Activated CD4-positive, alpha-beta T cell treated with anti-CD3 and anti-CD28 coated beads for 36 hours (primary cell): ENCODE measurements around the gene GCH1. TPM values are rescaled to one million over a fixed set of nuclear protein-coding genes. Genes with fewer than 3 reads are reported as not detected.

Experiments used
- ATAC-seq: fragments of 200-7000 bp; cut with Tn5 transposase; one replicate; pipeline ENCODE4 v1.10.0; 2021; ENCODE audit warnings: mild to moderate bottlenecking, moderate library complexity
- CTCF ChIA-PET: fragments of 350-600 bp; sonication (Branson Sonifier 250); formaldehyde crosslinking; loops from one replicate; lab custom pipeline; 2021; ENCODE audit warnings: antibody characterized with exemption; lab: Charles Lee
- POLR2A ChIA-PET: fragments of 350-600 bp; sonication (Branson Sonifier 250); formaldehyde crosslinking; loops from one replicate; lab custom pipeline; 2021; ENCODE audit warnings: antibody characterized with exemption, inconsistent platforms; lab: Charles Lee
- DNase-seq: peaks from one replicate; pipeline ENCODE4 v3.0.0-alpha.2; 2020
- H3K27ac Mint-ChIP-seq: one replicate; pipeline ENCODE4 v1.8.0; 2021; ENCODE audit warnings: mixed read lengths
- H3K27me3 Mint-ChIP-seq: one replicate; pipeline ENCODE4 v1.8.0; 2021; ENCODE audit warnings: mixed read lengths
- H3K36me3 Mint-ChIP-seq: one replicate; pipeline ENCODE4 v1.8.0; 2021; ENCODE audit warnings: low read depth, mixed read lengths
- H3K4me1 Mint-ChIP-seq: one replicate; pipeline ENCODE4 v1.8.0; 2021; ENCODE audit warnings: mixed read lengths
- H3K4me3 Mint-ChIP-seq: one replicate; pipeline ENCODE4 v1.8.0; 2021; ENCODE audit warnings: mild to moderate bottlenecking, moderate library complexity, mixed read lengths
- H3K9me3 Mint-ChIP-seq: one replicate; pipeline ENCODE4 v1.8.0; 2021; ENCODE audit warnings: low read depth, mixed read lengths
- intact Hi-C, 2 experiments: fragments of 100-400 bp; cut with DNase I in 1 of 2; cut with micrococcal nuclease in 1 of 2; formaldehyde crosslinking; loops; one replicate each; pipeline versions ENCODE4 v1.14.2 to v1.15.1; 2022 to 2024; cut with DNase I, micrococcal nuclease
- total RNA-seq, 2 experiments: library from RNA; stranded (reverse); gene quantifications; one replicate each; pipeline ENCODE4 v1.2.3, GENCODE V29; 2021

The GCH1 gene
- total RNA-seq, 2 experiments from 2014 or later: 28.1 to 36.4 TPM

DNA sequence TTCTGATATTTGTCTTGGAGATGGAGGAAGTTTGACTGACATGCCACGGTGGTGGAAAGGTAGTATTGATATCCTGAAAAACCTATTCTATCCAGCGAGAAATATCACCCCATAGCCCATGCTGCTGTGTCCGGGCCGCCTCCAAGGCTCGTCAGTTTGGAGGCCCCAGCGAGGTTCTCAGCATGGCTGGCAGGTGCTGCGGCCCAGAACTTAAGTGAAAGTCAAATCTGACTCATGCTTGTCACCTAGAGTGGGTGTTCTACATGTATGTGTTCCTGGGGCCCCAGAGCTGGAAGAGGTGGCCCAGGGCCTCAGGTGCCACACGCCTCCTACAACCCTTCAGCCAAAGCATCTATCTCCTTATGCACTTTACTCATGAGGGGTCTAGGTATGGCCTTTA, 92.9 kb downstream of the GCH1 start:
- H3K4me1 Mint-ChIP-seq: peaks cover 11% of the 10 kb centered on the region
- DNase-seq (peak; percentile 53), ATAC-seq (peak; percentile 56)
- H3K27ac Mint-ChIP-seq: no peak overlapping the region
- H3K9me3 Mint-ChIP-seq: no peaks in the 10 kb centered on the region
- intact Hi-C loops: no loop called here
- H3K36me3 Mint-ChIP-seq: no peaks in the 10 kb centered on the region
- ChIA-PET POLR2A (no interaction called here), CTCF (interaction anchor here (0.9 to 2.0 kb wide), 2 partner anchors 11 to 245 kb away, joined by 6 to 11 read pairs; no protein-coding TSS in a partner anchor)
- no peak overlapping the region for H3K4me3 Mint-ChIP-seq
- peaks cover 10% of the 10 kb centered on the region for H3K27me3 Mint-ChIP-seq

DNA sequence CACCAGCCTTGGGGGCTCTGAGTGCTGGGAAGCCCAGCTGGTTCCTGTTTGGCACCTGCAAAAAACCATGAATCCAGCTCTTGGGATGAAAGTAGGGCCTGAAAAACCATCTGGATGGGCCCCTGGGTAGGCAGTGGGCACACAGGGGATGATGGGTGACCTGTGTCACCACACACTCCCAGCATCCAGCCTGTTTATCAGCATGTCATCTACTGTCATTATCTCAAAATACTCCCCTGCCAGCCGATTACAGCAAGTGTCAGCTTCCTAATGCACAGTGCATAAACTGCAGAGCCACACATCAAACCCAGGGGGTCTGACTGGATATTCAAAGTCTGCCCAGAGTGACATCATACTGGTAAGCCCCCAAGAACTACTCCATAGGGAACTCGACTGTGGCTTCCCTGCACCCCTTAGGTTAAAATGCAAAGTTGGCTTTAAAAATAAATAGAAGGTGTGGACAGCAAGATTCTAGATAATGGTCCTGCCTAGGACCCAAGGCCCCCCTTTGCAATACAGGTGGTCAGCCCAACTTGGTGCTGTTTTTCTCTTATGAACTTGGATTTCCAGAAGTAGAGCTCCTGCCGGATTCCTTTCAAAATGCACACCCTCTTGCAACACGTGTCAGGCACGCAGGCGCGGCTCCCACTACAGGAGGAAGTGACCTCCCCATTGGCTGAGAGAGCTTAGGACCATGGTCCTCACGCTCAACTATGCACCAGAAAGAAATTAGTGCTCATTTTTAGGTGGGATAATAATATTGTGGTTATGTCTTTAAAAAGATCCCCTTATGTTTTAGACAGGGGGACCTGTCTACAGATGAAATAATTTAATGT, 94.1 kb downstream of the GCH1 start:
- no peak for ATAC-seq
- H3K4me1 Mint-ChIP-seq: peaks cover 11% of the 10 kb centered on the region
- intact Hi-C loops: no loop called here
- no peak overlapping the region for H3K4me3 Mint-ChIP-seq
- CTCF ChIA-PET: interaction anchor here (0.6 to 6.6 kb wide), 8 partner anchors 35 to 255 kb away, joined by 3 to 42 read pairs (median 4); no protein-coding TSS in a partner anchor
- peaks cover 15% of the 10 kb centered on the region for H3K27me3 Mint-ChIP-seq
- H3K27ac Mint-ChIP-seq: no peak overlapping the region
- POLR2A ChIA-PET: no interaction called here
- no peaks in the 10 kb centered on the region for H3K36me3 Mint-ChIP-seq
- H3K9me3 Mint-ChIP-seq: no peaks in the 10 kb centered on the region
- no peak for DNase-seq

DNA sequence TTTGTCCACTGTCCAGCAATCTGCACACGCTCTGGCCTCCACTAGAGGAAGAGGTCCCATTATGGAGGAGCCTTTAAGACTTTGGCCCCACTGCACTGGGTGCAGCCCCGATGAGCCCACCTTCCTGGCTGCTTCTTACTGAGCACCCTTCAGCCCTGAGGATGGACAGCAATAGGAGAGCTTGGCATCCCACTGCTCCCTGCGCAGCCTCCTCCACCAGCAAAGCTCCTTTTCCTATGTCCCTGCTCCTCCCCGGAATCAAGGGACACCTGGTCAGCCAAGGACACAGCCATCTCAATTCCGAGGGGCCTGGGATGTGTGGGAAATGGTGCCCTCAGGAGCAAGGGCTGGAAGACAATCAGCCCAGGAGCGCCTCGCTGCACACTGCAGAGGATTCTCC, 94.7 kb downstream of the GCH1 start:
- POLR2A ChIA-PET: interaction anchor here (0.6 kb wide), 1 partner anchor 30 kb away, joined by 7 read pairs; no protein-coding TSS in a partner anchor
- no peak for ATAC-seq
- CTCF ChIA-PET: interaction anchor here (0.5 to 6.6 kb wide), 10 partner anchors 15 to 320 kb away, joined by 3 to 42 read pairs (median 4); no protein-coding TSS in a partner anchor

DNA sequence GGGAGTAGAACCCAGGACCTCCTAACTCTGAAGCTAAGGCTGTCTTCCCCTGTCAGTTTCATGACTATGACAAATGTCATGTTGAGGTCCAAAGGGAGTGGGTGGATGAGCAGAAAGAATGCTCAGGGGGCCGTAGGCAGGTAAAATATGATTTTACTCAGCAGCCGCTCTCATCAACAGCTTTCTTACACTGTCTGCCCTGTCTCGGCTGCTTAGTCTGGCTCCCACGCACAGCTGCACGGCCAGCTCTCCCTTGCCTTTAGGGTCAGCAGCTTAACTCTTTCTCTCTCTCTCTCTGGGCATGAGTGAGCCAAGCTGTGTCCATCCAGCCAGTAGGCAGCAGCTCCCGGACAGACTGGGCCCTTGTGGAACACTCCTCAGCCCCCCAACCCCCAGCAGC, 95.2 kb downstream of the GCH1 start:
- CTCF ChIA-PET: interaction anchor here (0.5 to 6.6 kb wide), 8 partner anchors 15 to 320 kb away, joined by 3 to 42 read pairs (median 4); no protein-coding TSS in a partner anchor
- H3K27me3 Mint-ChIP-seq: peaks cover 15% of the 10 kb centered on the region
- no peak for ATAC-seq

More for the DNA sequence above, 94.7 kb downstream of the GCH1 start:
- Mint-ChIP-seq H3K27me3 (peaks cover 15% of the 10 kb centered on the region), H3K4me3 (no peak overlapping the region), H3K36me3 (no peaks in the 10 kb centered on the region), H3K9me3 (no peaks in the 10 kb centered on the region), H3K27ac (no peak overlapping the region), H3K4me1 (peaks cover 11% of the 10 kb centered on the region)
- DNase-seq: no peak
- intact Hi-C loops: no loop called here

DNA sequence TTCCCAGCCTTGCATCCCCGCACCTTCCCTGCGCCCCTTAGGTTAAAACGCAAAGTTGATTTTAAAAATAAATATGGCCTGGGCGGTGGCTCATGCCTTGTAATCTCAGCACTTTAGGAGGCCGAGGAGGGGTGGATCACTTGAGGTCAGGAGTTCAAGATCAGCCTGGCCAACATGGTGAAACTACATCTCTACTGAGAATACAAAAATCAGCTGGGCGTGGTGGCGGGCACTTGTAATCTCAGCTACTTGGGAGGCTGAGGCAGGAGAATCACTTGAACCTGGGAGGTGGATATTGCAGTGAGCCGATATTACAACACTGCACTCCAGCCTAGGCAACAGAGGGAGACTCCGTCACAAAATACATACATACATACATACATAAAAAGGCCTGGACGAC, 96.0 kb downstream of the GCH1 start:
- Mint-ChIP-seq H3K4me1 (peaks cover 11% of the 10 kb centered on the region), H3K4me3 (no peak overlapping the region), H3K27ac (no peak overlapping the region), H3K27me3 (peaks cover 16% of the 10 kb centered on the region), H3K9me3 (no peaks in the 10 kb centered on the region), H3K36me3 (no peaks in the 10 kb centered on the region)
- POLR2A ChIA-PET: no interaction called here
- intact Hi-C loops: loop anchor here in 1 of 2 experiments (1.0 kb wide), 1 partner anchor 242 kb away; no protein-coding TSS in a partner anchor
- no peak for DNase-seq
- CTCF ChIA-PET: interaction anchor here (0.5 to 6.6 kb wide), 22 partner anchors 9 to 242 kb away, joined by 3 to 42 read pairs (median 3); no protein-coding TSS in a partner anchor
- ATAC-seq: no peak

More for the DNA sequence above, 95.2 kb downstream of the GCH1 start:
- Mint-ChIP-seq H3K9me3 (no peaks in the 10 kb centered on the region), H3K4me3 (no peak overlapping the region), H3K4me1 (peaks cover 11% of the 10 kb centered on the region), H3K27ac (no peak overlapping the region), H3K36me3 (no peaks in the 10 kb centered on the region)
- POLR2A ChIA-PET: interaction anchor here (0.6 kb wide), 1 partner anchor 31 kb away, joined by 7 read pairs; no protein-coding TSS in a partner anchor
- no peak for DNase-seq
- intact Hi-C loops: no loop called here

DNA sequence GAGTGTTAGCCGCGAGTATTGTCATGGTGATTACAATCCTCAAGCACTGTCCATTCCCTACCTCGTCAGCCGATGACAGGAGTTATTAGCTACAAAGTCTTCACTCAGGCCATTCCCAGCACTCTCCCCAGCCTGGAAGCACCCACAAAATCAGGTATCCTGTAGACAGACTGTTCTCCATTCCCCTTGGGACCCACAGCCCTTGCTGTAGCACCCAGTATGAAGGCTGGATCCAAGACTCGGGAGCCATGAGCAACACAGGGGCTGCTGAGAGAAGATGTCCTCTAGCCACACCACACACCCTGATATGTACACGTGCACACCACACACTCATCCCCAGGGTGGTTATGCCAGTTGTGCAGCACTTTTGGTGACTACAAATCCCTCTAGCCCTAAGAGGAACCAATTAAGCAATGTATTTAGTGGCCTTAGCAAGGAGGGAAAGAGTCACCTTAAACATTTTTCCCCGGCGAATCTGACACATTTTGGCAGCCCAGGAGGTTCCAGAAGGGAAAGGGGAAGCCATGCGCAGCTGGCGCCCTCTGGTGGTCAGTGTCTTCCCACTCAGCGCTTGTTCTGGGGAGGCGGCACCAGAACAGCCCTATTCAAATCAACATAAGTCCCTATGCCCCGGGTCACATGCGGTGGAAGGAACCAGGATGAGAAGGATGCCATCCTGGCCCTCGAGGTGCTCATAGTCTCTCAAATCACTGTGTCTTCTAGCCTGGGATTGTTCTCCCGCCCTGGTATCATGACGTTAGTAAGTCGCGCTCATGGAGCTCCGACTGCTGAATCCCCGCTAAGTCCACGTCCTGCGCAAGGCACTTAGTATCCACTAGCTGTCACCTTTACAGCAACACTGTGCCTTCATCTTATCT, 96.9 kb downstream of the GCH1 start:
- POLR2A ChIA-PET: no interaction called here

GRCh38 chr14:54805070-54805444, 97.6 kb downstream of the GCH1 start:
- no peak overlapping the region for H3K4me3 Mint-ChIP-seq
- no peak overlapping the region for H3K27ac Mint-ChIP-seq
- intact Hi-C loops: loop anchor here (1.0 to 2.0 kb wide), 3 partner anchors 28 to 241 kb away; no protein-coding TSS in a partner anchor
- no peaks in the 10 kb centered on the region for H3K9me3 Mint-ChIP-seq
- CTCF ChIA-PET: interaction anchor here (0.6 to 6.6 kb wide), 12 partner anchors 9 to 414 kb away, joined by 3 to 42 read pairs (median 6); no protein-coding TSS in a partner anchor
- DNase-seq: no peak
- H3K27me3 Mint-ChIP-seq: peaks cover 18% of the 10 kb centered on the region
- no peak for ATAC-seq
- H3K36me3 Mint-ChIP-seq: no peaks in the 10 kb centered on the region
- POLR2A ChIA-PET: no interaction called here
- H3K4me1 Mint-ChIP-seq: peaks cover 11% of the 10 kb centered on the region

More for the DNA sequence above, 96.9 kb downstream of the GCH1 start:
- peak; percentile 87 for ATAC-seq
- Mint-ChIP-seq H3K4me1 (peaks cover 11% of the 10 kb centered on the region), H3K27ac (no peak overlapping the region), H3K36me3 (no peaks in the 10 kb centered on the region), H3K4me3 (no peak overlapping the region), H3K9me3 (no peaks in the 10 kb centered on the region), H3K27me3 (peaks cover 18% of the 10 kb centered on the region)
- CTCF ChIA-PET: interaction anchor here (0.5 to 6.6 kb wide), 24 partner anchors 8 to 414 kb away, joined by 3 to 42 read pairs (median 3); no protein-coding TSS in a partner anchor
- intact Hi-C loops: loop anchor here (1.0 to 2.0 kb wide), 3 partner anchors 29 to 241 kb away; no protein-coding TSS in a partner anchor
- peak; percentile 91 for DNase-seq

DNA sequence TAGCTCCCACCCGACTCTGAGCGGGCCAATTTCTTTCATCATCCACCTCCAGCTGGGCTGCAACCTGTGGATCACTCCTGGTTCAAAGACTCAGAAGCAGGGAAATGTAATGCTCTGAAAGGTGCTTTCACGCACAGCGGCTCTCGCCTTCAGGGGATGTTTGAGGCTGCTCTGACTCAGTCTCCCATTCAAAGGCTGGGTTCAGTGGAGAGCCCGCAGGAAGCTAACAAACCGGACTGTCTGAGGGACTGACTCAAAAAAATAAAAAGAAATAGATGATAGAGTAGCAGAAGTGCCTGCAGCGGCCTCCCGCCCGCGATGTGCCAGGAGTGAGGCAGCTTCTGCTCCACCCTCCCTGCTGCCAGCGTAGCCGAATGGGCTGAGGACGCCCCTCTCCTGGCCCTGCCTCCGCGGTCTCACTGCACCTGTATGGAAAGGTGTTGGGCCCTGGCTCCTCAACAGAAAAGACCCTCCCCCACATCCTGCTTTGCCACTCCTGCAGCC, 98.0 kb downstream of the GCH1 start:
- DNase-seq (no peak), ATAC-seq (no peak)
- Mint-ChIP-seq H3K4me3 (no peak overlapping the region), H3K27me3 (peaks cover 20% of the 10 kb centered on the region), H3K9me3 (no peaks in the 10 kb centered on the region), H3K27ac (no peak overlapping the region), H3K36me3 (no peaks in the 10 kb centered on the region), H3K4me1 (peaks cover 6% of the 10 kb centered on the region)
- ChIA-PET POLR2A (no interaction called here), CTCF (interaction anchor here (0.6 to 6.6 kb wide), 11 partner anchors 8 to 240 kb away, joined by 3 to 42 read pairs (median 8); no protein-coding TSS in a partner anchor)
- intact Hi-C loops: loop anchor here (1.0 to 2.0 kb wide), 3 partner anchors 28 to 240 kb away; no protein-coding TSS in a partner anchor

DNA sequence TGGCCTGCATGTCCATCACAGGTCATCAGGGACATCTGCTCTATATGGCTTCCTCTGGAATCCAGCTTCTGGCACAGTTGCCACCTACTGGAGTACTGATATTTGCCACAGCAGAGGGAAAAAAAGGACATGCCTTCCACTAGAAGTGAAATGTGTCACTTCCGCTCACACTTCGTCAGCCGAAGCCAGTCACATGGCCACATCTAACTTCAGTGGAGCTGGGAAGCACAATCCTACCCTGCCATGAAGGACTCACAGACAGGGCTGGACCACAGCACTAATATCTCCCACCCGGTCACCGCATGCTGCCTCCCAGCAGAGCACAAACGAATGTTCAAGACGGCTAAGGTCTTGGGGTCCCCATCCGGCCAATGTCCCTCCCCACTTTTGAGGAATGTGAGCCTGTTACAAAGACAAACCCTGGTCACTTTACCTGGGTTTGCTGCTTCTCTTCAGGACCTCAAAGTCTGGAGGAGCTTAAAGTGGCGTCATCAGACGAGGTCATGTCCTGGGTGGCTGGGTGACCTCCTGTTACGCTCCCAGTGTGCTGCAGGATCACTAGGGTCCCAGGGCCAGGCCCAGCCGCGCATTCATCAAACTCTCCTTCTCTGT, 98.6 kb downstream of the GCH1 start:
- intact Hi-C loops: loop anchor here in 1 of 2 experiments (2.0 kb wide), 1 partner anchor 27 kb away; no protein-coding TSS in a partner anchor
- no peaks in the 10 kb centered on the region for H3K36me3 Mint-ChIP-seq
- H3K9me3 Mint-ChIP-seq: no peaks in the 10 kb centered on the region
- ATAC-seq (no peak), DNase-seq (no peak)
- POLR2A ChIA-PET: no interaction called here
- CTCF ChIA-PET: interaction anchor here (0.6 to 6.6 kb wide), 10 partner anchors 11 to 240 kb away, joined by 3 to 42 read pairs (median 4); no protein-coding TSS in a partner anchor
- no peak overlapping the region for H3K4me3 Mint-ChIP-seq
- H3K27ac Mint-ChIP-seq: no peak overlapping the region
- peaks cover 5% of the 10 kb centered on the region for H3K4me1 Mint-ChIP-seq
- H3K27me3 Mint-ChIP-seq: peaks cover 20% of the 10 kb centered on the region

GRCh38 chr14:54803396-54803795, 99.2 kb downstream of the GCH1 start:
- intact Hi-C loops: no loop called here
- no peak overlapping the region for H3K4me3 Mint-ChIP-seq
- peaks cover 20% of the 10 kb centered on the region for H3K27me3 Mint-ChIP-seq
- H3K36me3 Mint-ChIP-seq: no peaks in the 10 kb centered on the region
- no peak overlapping the region for H3K27ac Mint-ChIP-seq
- ChIA-PET CTCF (interaction anchor here (1.5 to 6.6 kb wide), 3 partner anchors 17 to 239 kb away, joined by 4 to 42 read pairs (median 20); no protein-coding TSS in a partner anchor), POLR2A (no interaction called here)
- H3K9me3 Mint-ChIP-seq: no peaks in the 10 kb centered on the region
- H3K4me1 Mint-ChIP-seq: peaks cover 5% of the 10 kb centered on the region
- ATAC-seq (no peak), DNase-seq (no peak)
